Gastrocnemius medialis (tissue), 4 donors: ENCODE measurements around the gene ADORA1. TPM values are rescaled to one million over a fixed set of nuclear protein-coding genes. Genes with fewer than 3 reads are reported as not detected.
A peak's percentile ranks its signal among the peaks of the same experiment; 100 is the strongest.

Source experiments
- ATAC-seq, 2 donors: fragments of 150-250 bp; one replicate each; pipeline ENCODE4 v1.9.1; 2016
- DNase-seq, 2 donors: peaks; one replicate each; pipeline ENCODE4 v3.0.0-alpha.2; 2019
- H3K27ac ChIP-seq, 4 donors: fragments of 200-600 bp; sonication (generic); 1 replicate in 1 of 4; 2 replicates in 3 of 4; pipeline ENCODE4 v1.5.1; 2016 to 2018; ENCODE audit warnings: mild to moderate bottlenecking in 2 of 4, moderate library complexity in 1 of 4
- H3K27me3 ChIP-seq, 3 donors: fragments of 200-600 bp; sonication (generic) in 2 of 3; 1 replicate in 1 of 3; 2 replicates in 2 of 3; pipeline versions ENCODE4 v1.5.1 to v1.6.0; 2016 to 2019; ENCODE audit warnings: mild to moderate bottlenecking in 1 of 3, moderate library complexity in 1 of 3
- H3K36me3 ChIP-seq, 2 donors: fragments of 200-600 bp; sonication (generic) in 1 of 2; one replicate each; pipeline ENCODE4 v1.5.1; 2017 to 2018
- H3K4me1 ChIP-seq, 2 donors: fragments of 200-600 bp; sonication (generic) in 1 of 2; one replicate each; pipeline ENCODE4 v1.5.1; 2016 to 2017; ENCODE audit warnings: mild to moderate bottlenecking in 2 of 2
- H3K4me3 ChIP-seq, 4 donors: fragments of 200-600 bp; sonication (generic) in 3 of 4; 1 replicate in 1 of 4; 2 replicates in 3 of 4; pipeline ENCODE4 v1.5.1; 2016 to 2019; ENCODE audit warnings: mild to moderate bottlenecking in 2 of 4
- H3K9me3 ChIP-seq, 3 donors: fragments of 200-600 bp; sonication (generic) in 2 of 3; 1 replicate in 1 of 3; 2 replicates in 2 of 3; pipeline ENCODE4 v1.5.1; 2016 to 2019
- POLR2A ChIP-seq, 2 donors: fragments of 450-650 bp; IDR thresholded peaks; one replicate each; pipeline ENCODE4 v1.6.1; 2017; ENCODE audit warnings: antibody characterized with exemption in 2 of 2, mild to moderate bottlenecking in 2 of 2, moderate library complexity in 2 of 2
- in situ Hi-C, 4 donors: fragments of 200-750 bp; cut with MboI; loops; one replicate each; pipeline versions ENCODE4 v1.15.0 to v1.8.0; 2017; ENCODE audit warnings: low sequenced_read_pairs in 4 of 4
- intact Hi-C: fragments of 100-400 bp; cut with DNase I; formaldehyde crosslinking; loops from one replicate; pipeline ENCODE4 v1.15.1; 2023; ENCODE audit warnings: low total_unique reads
- total RNA-seq, 4 donors: library from RNA; depleted of rRNA; stranded (reverse); fragments of >200 nt; gene quantifications; one replicate each; pipeline versions ENCODE4 v1.1.0 to v1.2.3, GENCODE V29; 2016
- TF ChIP-seq, protein P1 (sequence below), 5 experiments: fragments of 450-650 bp in 3 of 5; fragments of 200-600 bp in 2 of 5; sonication (generic) in 2 of 5; IDR thresholded peaks in 4 of 5; conservative IDR thresholded peaks in 1 of 5; 1 replicate in 4 of 5; 2 replicates in 1 of 5; pipeline ENCODE4 v1.5.1; 2016 to 2019; ENCODE audit warnings: antibody characterized with exemption in 5 of 5, mild to moderate bottlenecking in 3 of 5, moderate library complexity in 3 of 5

The ADORA1 gene
- total RNA-seq, 4 donors from 2014 or later: 0.25 to 5.6 (median 1.7) TPM

DNA sequence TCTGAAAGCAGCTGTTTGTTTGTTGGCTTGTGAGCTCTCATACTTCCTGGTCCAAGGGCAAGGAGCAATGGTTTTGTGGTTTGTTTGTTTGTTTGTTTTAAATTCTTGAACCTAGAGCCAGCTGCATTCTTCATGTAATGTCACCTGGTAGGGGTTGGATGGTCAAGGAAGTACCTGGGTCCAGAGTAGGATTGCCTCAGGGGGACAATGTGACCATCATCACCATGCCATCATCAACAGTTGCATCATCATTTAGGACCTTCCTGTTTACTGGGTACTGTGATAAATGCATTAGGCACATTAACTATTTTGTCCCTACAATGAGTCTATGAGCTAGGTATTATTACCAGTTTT lies 27.0 kb upstream of the ADORA1 start:
- Histone ChIP-seq H3K27me3 (no peaks in the 10 kb centered on the region), H3K4me1 (peaks cover 10 to 14% of the 10 kb centered on the region in 2 donors), H3K9me3 (no peaks in the 10 kb centered on the region), H3K36me3 (no peaks in the 10 kb centered on the region), H3K4me3 (no peak overlapping the region), H3K27ac (peak overlapping the region; percentile 44 to 61 (median 53))
- intact Hi-C loops (no loop called here), in situ Hi-C loops (no loop called here)
- TF ChIP-seq, protein P1, sequence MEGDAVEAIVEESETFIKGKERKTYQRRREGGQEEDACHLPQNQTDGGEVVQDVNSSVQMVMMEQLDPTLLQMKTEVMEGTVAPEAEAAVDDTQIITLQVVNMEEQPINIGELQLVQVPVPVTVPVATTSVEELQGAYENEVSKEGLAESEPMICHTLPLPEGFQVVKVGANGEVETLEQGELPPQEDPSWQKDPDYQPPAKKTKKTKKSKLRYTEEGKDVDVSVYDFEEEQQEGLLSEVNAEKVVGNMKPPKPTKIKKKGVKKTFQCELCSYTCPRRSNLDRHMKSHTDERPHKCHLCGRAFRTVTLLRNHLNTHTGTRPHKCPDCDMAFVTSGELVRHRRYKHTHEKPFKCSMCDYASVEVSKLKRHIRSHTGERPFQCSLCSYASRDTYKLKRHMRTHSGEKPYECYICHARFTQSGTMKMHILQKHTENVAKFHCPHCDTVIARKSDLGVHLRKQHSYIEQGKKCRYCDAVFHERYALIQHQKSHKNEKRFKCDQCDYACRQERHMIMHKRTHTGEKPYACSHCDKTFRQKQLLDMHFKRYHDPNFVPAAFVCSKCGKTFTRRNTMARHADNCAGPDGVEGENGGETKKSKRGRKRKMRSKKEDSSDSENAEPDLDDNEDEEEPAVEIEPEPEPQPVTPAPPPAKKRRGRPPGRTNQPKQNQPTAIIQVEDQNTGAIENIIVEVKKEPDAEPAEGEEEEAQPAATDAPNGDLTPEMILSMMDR (IDR thresholded peaks at IDR 0.05 in 4 of 5, conservative IDR thresholded peaks at IDR 0.05 in 1 of 5): no peak
- no peak for TF ChIP-seq POLR2A (IDR thresholded peaks at IDR 0.05)
- ATAC-seq: peak; percentile 55 to 57
- DNase-seq: no peak

DNA sequence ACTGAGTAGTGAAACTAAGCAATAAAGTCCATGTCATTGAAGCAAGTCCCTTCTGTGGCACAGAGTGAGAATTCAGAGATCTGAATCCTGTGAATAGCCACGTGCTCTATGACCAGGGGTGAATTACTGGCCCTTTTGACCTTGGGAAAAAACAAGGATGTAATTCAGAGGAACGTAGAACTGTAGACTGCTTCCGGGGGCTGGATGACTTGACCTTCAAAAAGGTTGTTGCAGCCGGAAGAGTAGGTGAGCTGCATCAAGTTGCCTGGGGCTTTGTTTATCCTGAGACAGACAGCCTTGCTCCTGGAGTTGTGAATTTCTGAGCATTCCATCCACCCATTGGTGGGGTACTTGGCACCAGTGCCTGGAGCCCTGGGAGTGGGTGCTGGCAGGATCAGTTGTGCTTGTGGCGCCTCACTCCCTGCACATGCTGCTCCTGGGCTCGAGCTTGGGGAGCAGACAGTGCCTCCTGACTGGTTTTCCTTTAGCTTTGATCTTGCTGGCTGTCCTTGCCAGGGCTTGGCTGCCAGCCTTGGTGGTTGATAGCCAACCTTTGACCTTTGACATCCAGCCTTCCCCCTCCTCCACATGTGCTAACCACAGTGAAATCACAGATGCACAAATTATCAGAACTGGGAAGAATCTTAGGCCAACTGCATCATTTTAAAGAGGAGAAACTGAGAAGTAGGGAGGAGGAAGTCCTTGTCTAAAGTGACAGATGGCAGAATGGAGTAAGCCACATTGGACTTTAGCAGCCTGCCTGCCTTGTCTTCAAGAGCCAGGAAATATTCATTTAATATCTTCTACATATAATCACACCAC lies 25.5 kb upstream of the ADORA1 start:
- no peaks in the 10 kb centered on the region for H3K9me3 ChIP-seq
- DNase-seq (no peak), ATAC-seq (no peak)
- H3K36me3 ChIP-seq: no peaks in the 10 kb centered on the region
- peaks cover 10 to 14% of the 10 kb centered on the region in 2 donors for H3K4me1 ChIP-seq
- H3K27ac ChIP-seq: no peak overlapping the region
- H3K4me3 ChIP-seq: no peak overlapping the region
- in situ Hi-C loops (no loop called here), intact Hi-C loops (no loop called here)
- no peak for TF ChIP-seq POLR2A (IDR thresholded peaks at IDR 0.05)
- TF ChIP-seq, protein P1 (IDR thresholded peaks at IDR 0.05 in 4 of 5, conservative IDR thresholded peaks at IDR 0.05 in 1 of 5): no peak
- H3K27me3 ChIP-seq: no peaks in the 10 kb centered on the region

DNA sequence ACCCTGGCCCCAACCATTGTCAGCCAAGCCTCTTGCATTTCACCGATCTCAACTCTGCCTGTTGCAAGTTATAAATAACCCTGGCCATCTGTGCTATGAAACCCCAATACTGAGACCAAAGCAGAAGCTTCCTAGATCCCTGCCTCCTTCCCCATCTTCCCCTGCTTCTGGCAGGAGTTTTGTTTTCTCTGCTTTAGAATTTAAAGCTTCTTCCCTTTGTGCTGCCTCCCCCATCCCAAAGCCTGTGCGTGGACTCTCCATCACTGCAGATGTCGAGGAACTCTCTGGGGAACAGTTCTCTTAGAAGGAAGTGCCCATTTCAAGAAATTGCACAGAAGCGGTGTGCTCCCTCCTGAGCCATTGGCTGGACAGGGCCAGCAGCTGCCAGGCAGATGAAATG lies 24.3 kb upstream of the ADORA1 start:
- Histone ChIP-seq H3K27me3 (no peaks in the 10 kb centered on the region), H3K4me3 (no peak overlapping the region), H3K4me1 (peaks cover 10 to 14% of the 10 kb centered on the region in 2 donors), H3K36me3 (no peaks in the 10 kb centered on the region), H3K9me3 (no peaks in the 10 kb centered on the region), H3K27ac (no peak overlapping the region)
- in situ Hi-C loops: no loop called here
- ATAC-seq: no peak
- intact Hi-C loops: no loop called here
- TF ChIP-seq, protein P1 (IDR thresholded peaks at IDR 0.05 in 4 of 5, conservative IDR thresholded peaks at IDR 0.05 in 1 of 5): no peak
- no peak for TF ChIP-seq POLR2A (IDR thresholded peaks at IDR 0.05)
- no peak for DNase-seq

DNA sequence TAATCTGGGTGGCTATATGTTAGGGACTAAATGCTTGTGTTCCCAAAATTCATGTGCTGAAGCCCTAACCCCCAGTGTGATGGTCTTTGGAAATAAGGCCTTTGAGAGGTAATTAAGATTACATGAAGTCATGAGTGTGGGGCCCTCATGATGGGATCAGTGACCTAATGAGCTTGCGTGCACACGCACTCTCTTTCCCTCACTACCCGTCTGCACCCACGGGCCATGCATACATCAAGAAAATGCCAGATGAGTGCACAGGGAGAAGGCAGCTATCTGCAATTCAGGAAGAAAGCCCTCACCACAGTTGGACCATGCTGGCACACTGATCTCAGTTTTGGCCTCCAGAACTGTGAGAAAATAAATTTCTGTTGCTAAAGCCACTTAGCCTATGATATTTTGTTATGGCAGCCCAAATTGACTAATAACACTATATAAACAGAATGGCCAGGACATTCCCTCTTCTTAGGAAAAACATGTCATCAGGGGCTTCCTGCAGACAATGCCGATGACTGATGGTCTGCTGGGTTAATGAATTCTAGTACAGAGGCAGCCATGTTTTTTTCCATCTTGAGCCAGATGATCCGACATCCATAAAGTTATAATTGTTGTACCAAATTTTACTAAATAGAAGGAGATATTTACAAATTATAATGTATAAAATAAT lies 23.6 kb upstream of the ADORA1 start:
- peaks cover 3 to 10% of the 10 kb centered on the region in 2 donors for H3K4me1 ChIP-seq
- H3K9me3 ChIP-seq: no peaks in the 10 kb centered on the region
- TF ChIP-seq POLR2A (IDR thresholded peaks at IDR 0.05): no peak
- TF ChIP-seq, protein P1 (IDR thresholded peaks at IDR 0.05 in 4 of 5, conservative IDR thresholded peaks at IDR 0.05 in 1 of 5): no peak
- no peaks in the 10 kb centered on the region for H3K36me3 ChIP-seq
- intact Hi-C loops: no loop called here
- H3K4me3 ChIP-seq: no peak overlapping the region
- ATAC-seq: no peak
- DNase-seq: no peak
- H3K27ac ChIP-seq: no peak overlapping the region
- in situ Hi-C loops: no loop called here
- H3K27me3 ChIP-seq: no peaks in the 10 kb centered on the region
